PC-3 (cell line): ENCODE measurements around the gene CHI3L1.

Experiments
- EZH2 ChIP-seq: fragments of 300-600 bp; sonication (generic); IDR thresholded peaks from one replicate; pipeline ENCODE4 v1.6.1; 2017; ENCODE audit warnings: antibody characterized with exemption, mild to moderate bottlenecking, low read length; ENCODE audit not compliant: unreplicated experiment
- EZH2phosphoT487 ChIP-seq: fragments of 300-600 bp; sonication (generic); IDR thresholded peaks from 2 replicates; pipeline ENCODE4 v1.6.1; 2018; ENCODE audit warnings: mild to moderate bottlenecking, antibody characterized with exemption, low read length, borderline replicate concordance
- TF ChIP-seq, protein P1 (sequence below): fragments of 300-600 bp; sonication (generic); conservative IDR thresholded peaks from 2 replicates; pipeline ENCODE4 v1.5.1; 2017; ENCODE audit warnings: antibody characterized with exemption, low read depth, mild to moderate bottlenecking, low read length

DNA sequence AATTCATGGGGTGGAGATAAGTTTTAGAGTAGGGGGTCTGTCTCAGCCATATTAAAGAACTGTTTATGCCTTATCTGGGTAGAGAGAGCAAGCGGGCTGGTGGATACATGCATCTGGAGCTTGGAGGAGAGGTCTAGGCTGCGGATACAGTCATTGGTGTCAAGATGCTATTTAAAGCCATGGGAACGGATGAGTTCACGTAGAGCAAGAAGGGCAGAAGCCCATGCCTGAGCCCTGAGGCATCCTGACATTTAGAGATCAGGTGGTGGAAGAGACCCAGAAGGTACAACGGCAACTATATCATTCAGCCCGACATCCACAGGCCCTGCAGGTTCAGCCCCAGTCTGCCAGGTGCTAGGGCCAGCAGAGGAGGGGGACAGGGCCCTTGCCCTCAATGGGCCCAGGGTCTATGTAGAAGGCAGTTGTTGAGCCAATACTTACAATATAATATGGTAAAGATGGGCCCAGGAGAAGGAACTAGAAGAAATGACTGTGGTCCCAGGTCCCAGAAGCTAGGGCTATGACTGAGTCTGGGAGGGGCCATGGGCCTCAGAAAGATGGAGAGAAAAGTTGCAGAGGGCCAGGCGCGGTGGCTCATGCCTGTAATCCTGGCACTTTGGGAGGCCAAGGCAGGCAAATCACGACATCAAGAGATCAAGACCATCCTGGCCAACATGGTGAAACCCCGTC, 15.2 kb upstream of the CHI3L1 start:
- TF ChIP-seq, protein P1, sequence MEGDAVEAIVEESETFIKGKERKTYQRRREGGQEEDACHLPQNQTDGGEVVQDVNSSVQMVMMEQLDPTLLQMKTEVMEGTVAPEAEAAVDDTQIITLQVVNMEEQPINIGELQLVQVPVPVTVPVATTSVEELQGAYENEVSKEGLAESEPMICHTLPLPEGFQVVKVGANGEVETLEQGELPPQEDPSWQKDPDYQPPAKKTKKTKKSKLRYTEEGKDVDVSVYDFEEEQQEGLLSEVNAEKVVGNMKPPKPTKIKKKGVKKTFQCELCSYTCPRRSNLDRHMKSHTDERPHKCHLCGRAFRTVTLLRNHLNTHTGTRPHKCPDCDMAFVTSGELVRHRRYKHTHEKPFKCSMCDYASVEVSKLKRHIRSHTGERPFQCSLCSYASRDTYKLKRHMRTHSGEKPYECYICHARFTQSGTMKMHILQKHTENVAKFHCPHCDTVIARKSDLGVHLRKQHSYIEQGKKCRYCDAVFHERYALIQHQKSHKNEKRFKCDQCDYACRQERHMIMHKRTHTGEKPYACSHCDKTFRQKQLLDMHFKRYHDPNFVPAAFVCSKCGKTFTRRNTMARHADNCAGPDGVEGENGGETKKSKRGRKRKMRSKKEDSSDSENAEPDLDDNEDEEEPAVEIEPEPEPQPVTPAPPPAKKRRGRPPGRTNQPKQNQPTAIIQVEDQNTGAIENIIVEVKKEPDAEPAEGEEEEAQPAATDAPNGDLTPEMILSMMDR = no peak
- TF ChIP-seq EZH2 (no peak), EZH2phosphoT487 (no peak)
